Right ventricle myocardium superior (tissue), 1 donor: ENCODE measurements around the gene RNF11. TPM values are rescaled to one million over a fixed set of nuclear protein-coding genes. Genes with fewer than 3 reads are reported as not detected.
"Not testable (repeated sequence)": the region's sequence is repeated elsewhere in the genome, so short reads cannot be mapped to it uniquely, and the experiment has no call there.

Source experiments
- ATAC-seq: fragments of 200-7000 bp; cut with Tn5 transposase; one replicate; pipeline ENCODE4 v1.9.1; 2020; ENCODE audit warnings: mild to moderate bottlenecking; ENCODE audit not compliant: poor library complexity
- DNase-seq: peaks from one replicate; pipeline ENCODE4 v3.0.0-alpha.2; 2020
- intact Hi-C: fragments of 100-400 bp; cut with DNase I; formaldehyde crosslinking; loops from one replicate; pipeline ENCODE4 v1.11.2; 2022
- total RNA-seq: library from RNA; stranded (reverse); fragmentation: NEBNext Ultra II Directional; extraction: Animal tissue kit (Norgen Biotek cat#: 25700); gene quantifications from one replicate; pipeline ENCODE4 v1.2.1, GENCODE V29; 2021
- donor health status: DM: no; HTN: yes; CAD: no; lungs with severe emphysema.

The RNF11 gene
- total RNA-seq, 1 donor from 2014 or later = 106 TPM

DNA sequence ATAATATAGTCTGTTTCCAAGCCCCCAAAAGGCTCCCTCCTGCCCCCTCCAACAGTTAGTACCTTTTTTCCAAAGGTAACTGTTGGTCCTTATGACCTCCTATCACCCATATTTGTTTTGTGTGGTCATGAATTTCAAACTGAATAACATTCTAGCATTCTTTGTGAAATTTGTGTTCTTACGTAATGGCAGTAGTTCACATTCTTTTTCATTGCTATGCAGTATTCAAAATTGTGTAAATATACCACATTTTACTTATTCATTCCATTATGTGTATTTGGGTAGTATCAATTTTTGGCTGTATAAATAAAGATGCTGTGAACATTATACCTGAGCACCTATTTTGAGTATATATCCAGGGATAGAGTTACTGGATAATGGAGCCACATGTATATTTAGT lies 13.4 kb downstream of the RNF11 start:
- ATAC-seq (no peak), DNase-seq (no peak)
- intact Hi-C loops = no loop called here

DNA sequence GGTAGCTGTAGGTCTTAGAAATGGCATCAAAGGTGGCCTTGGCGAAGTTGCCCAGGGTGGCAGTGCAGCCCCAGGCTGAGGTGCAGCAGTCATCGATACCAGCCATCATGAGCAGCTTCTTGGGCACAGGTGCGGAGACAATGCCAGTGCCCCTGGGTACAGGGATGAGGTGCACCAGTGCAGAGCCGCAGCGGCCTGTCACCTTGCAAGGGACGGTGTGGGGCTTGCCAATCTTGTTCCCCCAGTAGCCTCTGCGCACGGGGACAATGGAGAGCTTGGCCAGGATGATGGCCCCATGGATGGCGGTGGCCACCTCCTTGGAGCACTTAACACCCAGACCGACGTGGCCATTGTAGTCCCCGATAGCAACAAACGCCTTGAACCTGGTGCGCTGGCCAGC lies 14.7 kb downstream of the RNF11 start:
- ATAC-seq, DNase-seq, intact Hi-C loops: not testable (repeated sequence)

DNA sequence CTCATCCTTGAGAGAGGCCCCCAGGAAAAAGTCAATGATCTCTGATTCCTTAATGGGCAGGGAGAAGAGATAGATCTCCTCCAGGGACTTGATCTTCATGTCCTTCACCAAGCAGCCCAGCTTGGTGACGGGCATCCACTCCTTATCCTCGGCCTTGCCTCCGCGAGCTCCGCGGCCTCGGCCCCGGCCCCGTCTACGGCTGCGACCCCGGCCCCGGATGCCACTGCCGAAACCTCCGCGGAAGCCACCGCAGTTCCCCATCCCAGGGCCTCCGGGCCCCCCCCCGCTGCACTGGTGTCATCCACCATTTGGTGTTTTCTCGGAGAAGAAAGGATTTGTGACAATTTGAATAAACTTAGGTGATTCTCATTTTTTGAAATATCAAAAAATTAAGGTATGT lies 15.1 kb downstream of the RNF11 start:
- not testable (repeated sequence) for ATAC-seq, DNase-seq

DNA sequence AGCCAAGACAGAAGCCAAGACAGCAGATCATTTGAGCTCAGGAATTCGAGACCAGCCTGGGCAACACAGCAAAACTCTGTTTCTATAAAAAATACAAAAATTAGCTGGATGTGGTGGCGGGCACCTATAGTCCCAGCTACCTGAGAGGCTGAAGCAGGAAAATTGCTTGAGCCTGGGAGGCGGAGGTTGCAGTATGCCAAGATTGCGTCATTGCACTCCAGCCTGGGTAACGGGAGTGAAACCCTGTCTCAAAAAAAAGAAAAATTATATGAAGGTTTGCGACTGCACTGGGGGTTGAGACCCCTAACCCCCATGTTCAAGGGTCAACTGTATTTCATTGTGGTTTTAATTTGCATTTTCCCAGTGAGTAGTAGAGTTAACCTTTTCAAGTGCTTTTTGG lies 16.3 kb downstream of the RNF11 start:
- intact Hi-C loops = no loop called here

More for the DNA sequence above, 15.1 kb downstream of the RNF11 start:
- intact Hi-C loops = not testable (repeated sequence)

DNA sequence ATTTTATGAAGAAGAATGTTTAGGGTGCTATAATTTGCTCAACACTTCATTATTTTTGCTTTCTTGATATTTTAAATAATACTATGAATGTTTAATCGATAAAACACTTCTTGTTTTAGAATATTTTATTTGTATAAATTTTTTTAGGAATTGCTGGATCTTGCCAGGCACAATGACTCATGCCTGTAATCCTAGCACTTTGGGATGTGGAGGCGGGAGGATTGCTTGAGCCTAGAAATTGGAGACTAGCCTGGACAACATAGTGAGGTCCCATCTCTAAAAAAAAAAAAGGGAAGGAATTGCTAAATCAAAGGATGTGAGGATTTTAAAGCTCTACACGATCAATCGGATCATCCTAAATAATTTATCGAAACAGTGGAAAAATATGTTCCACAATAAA lies 17.6 kb downstream of the RNF11 start:
- no peak for DNase-seq
- intact Hi-C loops = no loop called here
- ATAC-seq = no peak

More for the DNA sequence above, 16.3 kb downstream of the RNF11 start:
- no peak for DNase-seq
- no peak for ATAC-seq

DNA sequence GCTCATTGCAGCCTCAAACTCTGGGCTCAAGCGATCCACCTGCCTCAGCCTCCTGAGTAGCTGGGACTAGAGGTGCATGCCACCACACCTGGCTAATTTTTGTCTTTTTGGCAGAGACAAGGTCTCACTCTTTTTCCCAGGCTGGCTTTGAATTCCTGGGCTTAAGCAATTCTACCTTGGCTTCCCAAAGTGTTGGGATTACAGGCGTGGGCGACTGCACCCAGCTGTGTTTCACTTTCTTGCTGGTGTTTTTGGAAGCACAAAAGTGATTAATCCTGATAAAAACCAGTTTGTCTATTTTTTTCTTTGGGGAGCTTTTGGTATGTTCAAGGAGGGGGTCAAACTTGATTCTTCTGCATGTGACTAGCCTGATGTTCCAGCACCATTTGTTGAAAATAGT lies 19.3 kb downstream of the RNF11 start:
- no peak for ATAC-seq
- intact Hi-C loops = no loop called here

DNA sequence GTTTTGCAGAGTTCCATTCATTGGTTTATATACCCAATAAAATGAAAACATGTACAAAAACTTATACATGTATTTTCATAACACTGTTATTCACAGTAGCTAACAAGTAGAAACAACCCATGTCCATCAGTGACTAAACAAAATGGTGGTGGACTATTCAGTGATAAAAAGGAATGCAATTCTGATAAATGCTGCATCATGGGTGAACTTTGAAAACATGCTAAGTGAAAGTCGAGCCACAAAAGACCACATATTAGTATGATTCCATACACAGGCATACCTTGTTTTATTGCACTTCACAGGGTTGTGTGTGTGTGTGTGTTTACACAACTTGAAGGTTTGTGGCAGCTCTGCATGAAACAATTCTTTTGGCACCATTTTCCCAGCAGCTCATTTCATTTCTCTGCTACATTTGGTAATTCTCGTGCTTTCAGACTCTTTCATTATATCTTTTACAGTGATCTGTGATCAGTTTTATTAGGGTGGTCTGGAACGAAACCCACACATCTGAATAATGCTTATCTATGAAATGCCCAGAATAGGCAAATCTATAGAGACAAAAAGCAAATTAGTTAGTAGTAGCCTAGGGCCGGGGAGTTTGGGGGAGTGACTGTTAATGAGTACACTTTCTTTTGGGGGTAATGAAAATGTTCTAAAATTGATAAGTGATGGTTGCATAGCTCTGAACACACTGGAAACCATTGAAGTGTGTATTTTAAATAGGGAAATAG lies 27.2 kb downstream of the RNF11 start:
- no peak for DNase-seq
- intact Hi-C loops = no loop called here
- ATAC-seq = no peak

More for the DNA sequence above, 19.3 kb downstream of the RNF11 start:
- DNase-seq = no peak

DNA sequence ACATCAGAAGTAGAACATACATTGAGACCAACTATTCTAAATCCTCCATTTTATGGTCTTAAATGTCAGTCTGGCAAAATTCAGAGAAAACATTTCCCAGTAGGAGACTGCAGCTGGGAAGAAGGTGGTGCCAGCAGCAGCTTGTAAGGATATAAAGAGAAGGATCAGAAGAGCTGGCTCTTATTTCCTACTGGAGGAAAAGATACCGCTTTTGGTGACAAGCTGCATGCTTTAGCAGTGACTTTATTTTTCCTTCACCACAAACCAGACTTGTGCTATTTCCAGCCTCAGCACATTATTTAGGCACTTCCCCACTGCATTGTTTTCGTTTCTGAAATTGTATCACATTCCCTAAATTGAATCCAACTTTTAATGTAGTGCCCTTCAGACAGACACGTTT lies 28.4 kb downstream of the RNF11 start:
- intact Hi-C loops = no loop called here
- DNase-seq (no peak), ATAC-seq (peak; percentile 48)

DNA sequence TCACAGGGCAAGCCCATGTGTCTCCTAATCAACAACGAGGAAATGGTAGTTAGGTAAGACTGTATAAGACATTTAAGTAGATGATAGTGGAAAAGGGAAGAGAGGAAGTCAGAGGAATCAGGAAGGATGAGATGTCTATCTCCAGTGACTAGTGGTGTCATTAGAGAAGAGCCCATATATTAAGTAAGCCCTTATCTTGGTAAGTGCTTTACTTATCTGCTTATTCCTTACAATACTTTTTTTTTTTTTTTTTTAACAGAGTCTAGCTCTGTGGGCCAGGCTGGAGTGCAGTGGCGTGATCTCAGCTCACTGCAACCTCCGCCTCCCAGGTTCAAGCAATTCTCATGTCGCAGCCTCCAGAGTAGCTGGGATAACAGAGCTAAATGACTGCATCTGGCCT lies 29.5 kb downstream of the RNF11 start:
- DNase-seq (no peak), ATAC-seq (no peak)
- intact Hi-C loops = no loop called here

DNA sequence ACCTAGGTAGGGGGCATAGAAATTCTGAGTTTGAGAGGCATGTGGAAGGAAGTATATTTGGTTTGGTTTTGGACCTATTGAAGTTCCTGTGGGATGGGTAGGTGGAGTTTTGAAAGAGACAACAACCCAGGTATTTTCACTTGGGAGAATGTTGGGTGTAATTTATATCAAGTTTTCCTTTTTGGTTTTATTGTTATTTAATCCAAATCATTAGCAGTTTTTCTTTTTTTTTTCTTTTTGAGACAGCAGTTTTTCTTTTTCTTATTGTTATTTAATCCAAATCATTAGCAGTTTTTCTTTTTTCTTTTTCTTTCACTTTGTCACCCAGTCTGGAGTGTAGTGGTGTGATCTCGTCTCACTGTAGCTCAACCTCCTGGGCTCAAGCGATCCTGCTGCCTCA lies 30.1 kb downstream of the RNF11 start:
- intact Hi-C loops = no loop called here
- DNase-seq = no peak
- ATAC-seq = no peak

DNA sequence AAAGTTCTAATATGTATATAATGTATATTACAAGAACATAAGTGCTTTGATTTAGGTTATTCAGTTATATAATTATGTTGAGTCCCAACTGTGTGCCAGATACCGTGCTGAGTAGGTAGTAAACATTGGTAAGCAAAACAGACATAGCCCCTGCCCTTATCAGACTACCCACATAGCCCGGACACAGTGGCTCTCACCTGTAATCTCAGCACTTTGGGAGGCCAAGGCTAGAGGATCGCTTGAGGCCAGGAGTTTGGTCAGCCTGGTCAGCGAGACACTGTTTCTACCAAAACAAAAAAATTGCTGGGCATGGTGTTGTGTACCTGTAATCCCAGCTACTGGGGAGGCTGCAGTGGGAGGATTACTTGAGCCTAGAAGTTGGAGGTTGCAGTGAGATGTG lies 30.7 kb downstream of the RNF11 start:
- DNase-seq (no peak), ATAC-seq (no peak)
- intact Hi-C loops = no loop called here

DNA sequence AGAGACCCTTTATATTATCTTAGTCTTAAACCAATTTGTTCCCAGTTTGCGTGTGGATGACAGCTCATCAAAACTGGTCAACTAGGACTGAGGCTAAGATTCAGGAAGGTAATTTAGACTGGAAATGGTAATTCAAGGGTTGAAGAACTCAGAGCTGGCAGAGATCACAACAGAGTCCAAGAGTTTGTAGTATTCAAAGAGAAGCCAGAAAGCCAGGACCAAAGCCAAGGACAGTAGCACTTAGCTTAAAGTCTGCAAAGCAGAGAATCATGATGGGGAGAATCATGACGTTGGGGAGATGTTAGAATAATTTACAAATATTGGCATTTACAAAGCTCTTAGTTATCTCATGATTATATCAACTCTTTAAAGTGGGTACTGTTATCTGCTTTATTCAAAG lies 32.6 kb downstream of the RNF11 start:
- no peak for DNase-seq
- peak; percentile 52 for ATAC-seq
- intact Hi-C loops = no loop called here

DNA sequence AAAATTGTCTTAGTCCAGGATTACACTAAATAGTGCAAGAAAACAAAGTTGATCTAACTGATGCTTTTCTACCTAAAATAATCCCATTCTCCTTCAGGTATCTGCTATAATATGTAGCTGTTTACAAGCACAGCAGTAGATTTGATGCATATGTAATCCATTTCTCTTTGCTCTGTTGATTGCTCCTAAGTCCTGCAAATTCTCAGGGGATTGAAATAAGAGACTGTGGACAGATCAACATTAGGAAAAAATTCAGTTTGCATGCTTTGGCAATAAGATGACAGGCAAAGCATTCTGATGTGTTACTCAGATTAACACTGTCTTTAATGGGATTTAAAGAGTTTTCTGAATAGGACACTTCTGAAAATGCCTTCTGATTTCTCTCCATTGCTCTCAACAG lies 34.7 kb downstream of the RNF11 start:
- ATAC-seq = no peak
- intact Hi-C loops = no loop called here

DNA sequence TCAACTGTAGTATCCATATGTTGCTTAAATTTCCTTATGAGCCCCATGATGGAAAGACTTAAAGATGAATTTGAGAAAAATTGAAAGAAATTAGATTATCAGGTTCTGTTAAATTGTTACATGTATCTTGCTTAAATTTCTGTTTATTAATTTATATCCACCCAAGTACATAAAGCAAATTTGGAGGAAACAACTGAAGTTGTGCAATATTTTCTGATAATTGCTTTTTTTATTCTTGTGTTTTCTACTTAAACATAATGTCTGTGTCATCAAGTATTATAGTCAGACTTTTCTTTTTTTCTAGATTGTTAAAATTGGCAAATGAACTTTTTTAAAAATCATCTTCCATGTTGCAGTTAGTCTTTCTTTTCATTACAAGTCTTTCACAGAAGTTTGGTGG lies 36.8 kb downstream of the RNF11 start:
- DNase-seq (no peak), ATAC-seq (no peak)
- intact Hi-C loops = no loop called here

More for the DNA sequence above, 34.7 kb downstream of the RNF11 start:
- DNase-seq = no peak

DNA sequence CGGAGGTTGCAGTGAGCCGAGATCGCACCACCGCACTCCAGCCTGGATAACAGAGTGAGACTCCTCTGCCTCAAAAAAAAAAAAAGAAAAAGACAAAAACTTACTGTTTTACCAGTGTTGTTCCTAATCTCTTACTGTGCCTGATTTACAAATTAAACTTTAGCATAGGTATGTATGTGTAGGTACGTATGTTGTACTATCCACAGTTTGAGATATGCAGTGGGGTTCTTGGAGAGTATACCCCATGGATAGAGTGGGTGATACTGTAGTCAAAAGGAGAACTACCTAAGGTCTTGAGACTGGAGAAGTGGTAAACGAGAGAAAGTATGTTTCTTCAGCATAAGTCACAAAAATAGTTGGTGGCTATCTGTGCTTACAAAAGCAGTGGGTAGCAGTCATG lies 38.6 kb downstream of the RNF11 start:
- ATAC-seq = no peak
- no peak for DNase-seq
- intact Hi-C loops = no loop called here

DNA sequence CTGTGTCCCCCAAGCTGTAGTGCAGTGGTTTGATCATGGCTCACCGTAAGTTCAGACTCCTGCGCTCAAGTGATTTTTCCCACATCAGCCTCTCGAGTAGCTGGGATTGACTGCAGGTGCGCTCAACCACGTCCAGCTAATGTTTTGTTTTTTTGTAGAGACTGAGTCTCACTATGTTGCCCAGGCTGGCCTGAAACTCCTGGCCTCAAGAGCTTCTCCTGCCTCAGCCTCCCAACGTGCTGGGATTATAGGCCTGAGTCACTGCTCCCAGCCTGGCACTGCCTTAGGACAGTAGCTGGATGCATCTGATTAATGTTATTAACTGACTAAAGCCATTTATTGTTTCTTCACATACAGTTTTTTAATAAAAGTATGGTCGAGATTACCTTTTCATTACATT lies 40.2 kb downstream of the RNF11 start:
- intact Hi-C loops = no loop called here
- ATAC-seq (no peak), DNase-seq (no peak)

DNA sequence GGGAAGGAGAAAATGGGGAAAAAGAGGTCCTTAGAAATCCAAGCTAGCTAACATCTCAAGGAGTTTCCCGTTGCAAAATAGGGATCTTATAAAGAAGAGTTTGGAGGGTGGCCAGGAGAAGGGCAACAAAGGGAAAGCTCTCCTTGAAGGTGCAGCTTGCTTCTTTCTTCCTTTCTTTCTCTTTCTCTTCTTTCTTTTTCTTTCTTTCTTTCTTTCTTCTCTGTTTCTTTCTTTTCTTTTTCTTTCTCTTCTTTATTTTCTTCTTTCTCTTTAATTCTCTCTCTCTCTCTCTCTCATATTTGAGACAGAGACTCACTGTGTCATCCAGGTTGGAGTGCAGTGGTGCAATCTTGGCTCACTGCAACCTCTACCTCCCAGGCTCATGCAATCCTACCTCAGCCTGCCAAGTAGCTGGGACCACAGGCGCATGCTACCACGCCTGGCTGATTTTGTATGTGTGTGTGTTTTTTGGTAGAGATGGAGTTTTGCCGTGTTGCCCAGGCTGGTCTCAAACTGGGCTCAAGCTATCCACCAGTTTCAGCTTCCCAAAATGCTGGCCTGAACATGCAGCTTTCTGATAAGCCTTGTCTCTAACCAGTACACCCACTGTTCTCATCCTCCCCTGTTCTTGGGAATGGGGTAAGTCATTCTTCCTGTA lies 44.4 kb downstream of the RNF11 start:
- DNase-seq (no peak), ATAC-seq (no peak)
- intact Hi-C loops = no loop called here

DNA sequence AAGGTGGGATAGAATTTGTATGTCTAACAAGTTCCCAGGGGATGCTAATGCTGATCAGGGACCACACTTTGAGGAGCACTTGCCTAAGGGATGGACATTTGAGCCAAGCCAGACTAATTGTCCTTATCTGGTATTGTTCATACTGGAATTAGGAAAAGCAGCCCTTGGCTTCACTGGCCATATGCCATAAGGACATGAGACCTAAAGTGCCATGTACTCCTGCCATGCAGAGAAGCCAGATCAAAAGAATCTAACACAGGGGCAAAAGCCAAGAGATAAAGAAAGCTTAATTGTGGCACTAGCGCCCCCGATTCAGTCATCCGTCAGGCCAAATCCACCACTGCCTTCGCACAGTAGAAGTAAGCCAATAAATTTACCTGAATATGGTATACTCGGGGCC lies 45.7 kb downstream of the RNF11 start:
- DNase-seq = no peak
- no peak for ATAC-seq
- intact Hi-C loops = no loop called here

DNA sequence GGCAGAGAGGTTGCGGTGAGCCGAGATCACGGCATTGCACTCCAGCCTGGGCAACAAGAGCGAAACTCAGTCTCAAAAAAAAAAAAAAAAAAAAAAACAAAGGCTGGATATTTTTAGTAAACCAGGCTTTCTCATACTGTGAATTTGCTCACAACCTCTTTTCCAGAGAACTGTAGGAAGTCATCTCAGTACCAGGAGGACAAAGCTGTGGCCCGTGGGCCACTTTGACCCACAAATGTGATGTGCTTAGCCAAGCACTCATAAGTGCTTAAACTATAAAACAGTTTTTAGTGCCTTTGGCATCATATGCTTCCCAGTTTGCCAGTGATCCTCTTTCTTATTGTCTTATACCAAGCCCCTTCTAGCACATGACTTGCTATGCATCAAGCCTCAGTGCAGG lies 46.5 kb downstream of the RNF11 start:
- ATAC-seq (no peak), DNase-seq (no peak)
- intact Hi-C loops = no loop called here

DNA sequence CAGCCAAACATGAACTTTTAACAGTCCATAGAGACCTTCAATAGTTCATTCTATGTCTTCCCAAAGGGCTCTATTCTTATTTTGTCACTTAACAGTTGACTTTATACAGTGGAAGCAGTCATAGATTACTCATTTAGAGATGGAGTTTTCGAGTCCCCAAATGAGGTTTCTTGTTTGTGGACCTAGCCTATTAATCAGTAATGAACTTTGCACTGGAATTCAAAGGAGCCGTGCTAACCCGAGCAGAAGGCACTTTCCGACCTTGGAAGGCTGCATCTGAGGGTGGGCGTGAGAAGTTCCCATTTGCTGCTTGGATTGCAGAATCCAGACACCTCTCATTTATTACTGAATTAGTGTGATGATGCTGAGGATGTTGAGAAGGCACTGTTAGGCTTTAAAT lies 47.9 kb downstream of the RNF11 start:
- intact Hi-C loops = no loop called here
- ATAC-seq (no peak), DNase-seq (no peak)
